SKM-1 treated with dmso at 0.1 percent for 144 hours (cell line): ENCODE data around the gene OVCH1.

Experiments
- DNase-seq: peaks from one replicate; lab custom pipeline; 2025; ENCODE audit not compliant: unreplicated experiment; lab: John Stamatoyannopoulos, UW

Gene OVCH1

GRCh38 chr12:29497588-29497987 is at the start of gene OVCH1:
TSS of gene OVCH1 (minus strand) at chr12:29497686. CDS start at chr12:29497686, 0 bp downstream.
- no peak for DNase-seq

- DNase-seq: no peak
Observed at GRCh38 chr12:29547151-29547632, 49.7 kb upstream of the OVCH1 start.

- no peak for DNase-seq
Observed at GRCh38 chr12:29546000-29546399, 48.5 kb upstream of the OVCH1 start.

GRCh38 chr12:29545102-29545467 is 47.6 kb upstream of the OVCH1 start:
- no peak for DNase-seq

GRCh38 chr12:29544428-29545101 is 47.1 kb upstream of the OVCH1 start:
- DNase-seq: no peak

- no peak for DNase-seq
Observed at GRCh38 chr12:29543036-29543435, 45.5 kb upstream of the OVCH1 start.

- DNase-seq: no peak
Observed at GRCh38 chr12:29537298-29537697, 39.8 kb upstream of the OVCH1 start.

GRCh38 chr12:29534935-29535334 is 37.4 kb upstream of the OVCH1 start:
- peak; percentile 40 for DNase-seq

- no peak for DNase-seq
Observed at GRCh38 chr12:29533815-29534489, 36.5 kb upstream of the OVCH1 start.

GRCh38 chr12:29531471-29531870 is 34.0 kb upstream of the OVCH1 start:
- no peak for DNase-seq

- DNase-seq: no peak
Observed at GRCh38 chr12:29530436-29530835, 33.0 kb upstream of the OVCH1 start.

GRCh38 chr12:29528161-29528560 is 30.7 kb upstream of the OVCH1 start:
- DNase-seq: no peak

- DNase-seq: no peak
Observed at GRCh38 chr12:29521951-29522350, 24.5 kb upstream of the OVCH1 start.

GRCh38 chr12:29519585-29520182 is 22.2 kb upstream of the OVCH1 start:
- no peak for DNase-seq

- no peak for DNase-seq
Observed at GRCh38 chr12:29518407-29518806, 20.9 kb upstream of the OVCH1 start.

- no peak for DNase-seq
Observed at GRCh38 chr12:29517264-29517663, 19.8 kb upstream of the OVCH1 start.

GRCh38 chr12:29516431-29516875 is 19.0 kb upstream of the OVCH1 start:
- DNase-seq: no peak

- no peak for DNase-seq
Observed at GRCh38 chr12:29510591-29511185, 13.2 kb upstream of the OVCH1 start.

- DNase-seq: no peak
Observed at GRCh38 chr12:29509503-29509902, 12.0 kb upstream of the OVCH1 start.

- DNase-seq: no peak
Observed at GRCh38 chr12:29508949-29509348, 11.5 kb upstream of the OVCH1 start.

GRCh38 chr12:29505122-29505521 is 7.6 kb upstream of the OVCH1 start:
- no peak for DNase-seq

GRCh38 chr12:29503283-29503682 is 5.8 kb upstream of the OVCH1 start:
- no peak for DNase-seq
